Tibial nerve (tissue), 4 donors: ENCODE data around the gene MTMR2.

Source experiments
- EP300 ChIP-seq, 2 donors: sonication (generic); formaldehyde crosslinking; IDR thresholded peaks; one replicate each; pipeline ENCODE4 v1.6.1; 2017; ENCODE audit warnings: antibody characterized with exemption in 2 of 2, mild to moderate bottlenecking in 1 of 2
- POLR2A ChIP-seq, 2 donors: fragments of 450-650 bp; IDR thresholded peaks; one replicate each; pipeline ENCODE4 v1.6.1; 2017; ENCODE audit warnings: antibody characterized with exemption in 2 of 2, mild to moderate bottlenecking in 2 of 2, moderate library complexity in 2 of 2
- TF ChIP-seq, protein P1 (sequence below), 5 experiments: fragments of 200-600 bp in 3 of 5; fragments of 450-650 bp in 2 of 5; sonication (generic) in 3 of 5; IDR thresholded peaks; one replicate each; pipeline ENCODE4 v1.5.1; 2016 to 2019; ENCODE audit warnings: antibody characterized with exemption in 5 of 5, mild to moderate bottlenecking in 3 of 5, moderate library complexity in 2 of 5

- TF ChIP-seq EP300 (IDR thresholded peaks at IDR 0.05) = no peak
- TF ChIP-seq POLR2A (IDR thresholded peaks at IDR 0.05) = no peak
- TF ChIP-seq, protein P1, sequence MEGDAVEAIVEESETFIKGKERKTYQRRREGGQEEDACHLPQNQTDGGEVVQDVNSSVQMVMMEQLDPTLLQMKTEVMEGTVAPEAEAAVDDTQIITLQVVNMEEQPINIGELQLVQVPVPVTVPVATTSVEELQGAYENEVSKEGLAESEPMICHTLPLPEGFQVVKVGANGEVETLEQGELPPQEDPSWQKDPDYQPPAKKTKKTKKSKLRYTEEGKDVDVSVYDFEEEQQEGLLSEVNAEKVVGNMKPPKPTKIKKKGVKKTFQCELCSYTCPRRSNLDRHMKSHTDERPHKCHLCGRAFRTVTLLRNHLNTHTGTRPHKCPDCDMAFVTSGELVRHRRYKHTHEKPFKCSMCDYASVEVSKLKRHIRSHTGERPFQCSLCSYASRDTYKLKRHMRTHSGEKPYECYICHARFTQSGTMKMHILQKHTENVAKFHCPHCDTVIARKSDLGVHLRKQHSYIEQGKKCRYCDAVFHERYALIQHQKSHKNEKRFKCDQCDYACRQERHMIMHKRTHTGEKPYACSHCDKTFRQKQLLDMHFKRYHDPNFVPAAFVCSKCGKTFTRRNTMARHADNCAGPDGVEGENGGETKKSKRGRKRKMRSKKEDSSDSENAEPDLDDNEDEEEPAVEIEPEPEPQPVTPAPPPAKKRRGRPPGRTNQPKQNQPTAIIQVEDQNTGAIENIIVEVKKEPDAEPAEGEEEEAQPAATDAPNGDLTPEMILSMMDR (IDR thresholded peaks at IDR 0.05) = no peak
Observed at GRCh38 chr11:95892492-95892891, 31.4 kb downstream of the MTMR2 start.
